ENCODE measurements around the gene PYGB. TPM values are rescaled to one million over a fixed set of nuclear protein-coding genes. Genes with fewer than 3 reads are reported as not detected.
A peak's percentile ranks its signal among the peaks of the same experiment; 100 is the strongest.

The PYGB gene
- total and polyA plus RNA-seq, 4 experiments from 2014 or later, result 28.3 to 35.6 (median 34.2) TPM

GRCh38 chr20:25217161-25218108, 30.4 kb upstream of the PYGB start:
- Histone ChIP-seq H3K36me3 (ENCODE audit: insufficient read depth, low read length) (peaks cover 20% of the 10 kb centered on the region), H3K4me1 (ENCODE audit: insufficient read depth, low read length) (no peaks in the 10 kb centered on the region), H3K27ac (ENCODE audit: low read depth, low read length) (no peak overlapping the region), H3K27me3 (ENCODE audit: insufficient read depth, low read length) (no peaks in the 10 kb centered on the region), H3K9me3 (ENCODE audit: control insufficient read depth in 1 of 2, low read length in 2 of 2) (no peaks in the 10 kb centered on the region), H3K4me3 (ENCODE audit: low read length in 2 of 2) (no peak overlapping the region)
- H3K4me1 Mint-ChIP-seq, result peaks cover 0 to 3% (median 0%) of the 10 kb centered on the region in 4 donors
- peak overlapping the region in 2 of 7 donors; percentile 13 to 25 for H3K27ac Mint-ChIP-seq
- H3K36me3 Mint-ChIP-seq, result peaks cover 19 to 70% of the 10 kb centered on the region in 2 donors
- POLR2A ChIA-PET (ENCODE audit: partially characterized antibody), result no interaction called here
- H3K4me3 Mint-ChIP-seq, result no peak overlapping the region
- no peaks in the 10 kb centered on the region for H3K27me3 Mint-ChIP-seq
- CTCF ChIA-PET (ENCODE audit: partially characterized antibody), result interaction anchor here (0.8 kb wide), 1 partner anchor 127 kb away, joined by 5 read pairs; no protein-coding TSS in a partner anchor
- H3K9me3 Mint-ChIP-seq, result no peaks in the 10 kb centered on the region
- intact Hi-C loops (cut with micrococcal nuclease), result no loop called here
- DNase-seq, result no peak

GRCh38 chr20:25218109-25218486, 29.8 kb upstream of the PYGB start:
- Mint-ChIP-seq H3K36me3 (peaks cover 19 to 68% of the 10 kb centered on the region in 2 donors), H3K9me3 (no peaks in the 10 kb centered on the region), H3K27ac (peak overlapping the region in 1 of 7 donors; percentile 13), H3K4me1 (peaks cover 0 to 3% (median 0%) of the 10 kb centered on the region in 4 donors), H3K27me3 (no peaks in the 10 kb centered on the region), H3K4me3 (no peak overlapping the region)
- no peak overlapping the region for H3K27ac ChIP-seq (ENCODE audit: low read depth, low read length)
- H3K27me3 ChIP-seq (ENCODE audit: insufficient read depth, low read length), result no peaks in the 10 kb centered on the region
- no peak for DNase-seq
- intact Hi-C loops (cut with micrococcal nuclease), result no loop called here
- no peaks in the 10 kb centered on the region for H3K9me3 ChIP-seq (ENCODE audit: control insufficient read depth in 1 of 2, low read length in 2 of 2)
- H3K36me3 ChIP-seq (ENCODE audit: insufficient read depth, low read length), result peaks cover 20% of the 10 kb centered on the region
- no peaks in the 10 kb centered on the region for H3K4me1 ChIP-seq (ENCODE audit: insufficient read depth, low read length)
- no peak overlapping the region for H3K4me3 ChIP-seq (ENCODE audit: low read length in 2 of 2)
- POLR2A ChIA-PET (ENCODE audit: partially characterized antibody), result no interaction called here
- CTCF ChIA-PET (ENCODE audit: partially characterized antibody), result no interaction called here

GRCh38 chr20:25218492-25218891, 29.4 kb upstream of the PYGB start:
- Mint-ChIP-seq H3K4me3 (no peak overlapping the region), H3K36me3 (peaks cover 19 to 64% of the 10 kb centered on the region in 2 donors)
- CTCF ChIA-PET (ENCODE audit: partially characterized antibody), result interaction anchor here (0.9 kb wide), 1 partner anchor 114 kb away, joined by 3 read pairs; no protein-coding TSS in a partner anchor

GRCh38 chr20:25219365-25219764, 28.5 kb upstream of the PYGB start:
- CTCF ChIA-PET (ENCODE audit: partially characterized antibody), result interaction anchor here (0.9 kb wide), 1 partner anchor 115 kb away, joined by 3 read pairs; no protein-coding TSS in a partner anchor
- no peak overlapping the region for H3K4me3 ChIP-seq (ENCODE audit: low read length in 2 of 2)
- POLR2A ChIA-PET (ENCODE audit: partially characterized antibody), result no interaction called here
- DNase-seq, result no peak
- H3K9me3 ChIP-seq (ENCODE audit: control insufficient read depth in 1 of 2, low read length in 2 of 2), result no peaks in the 10 kb centered on the region
- intact Hi-C loops (cut with micrococcal nuclease), result no loop called here
- no peaks in the 10 kb centered on the region for H3K27me3 Mint-ChIP-seq
- no peak overlapping the region for H3K4me3 Mint-ChIP-seq
- peaks cover 0 to 3% (median 0%) of the 10 kb centered on the region in 4 donors for H3K4me1 Mint-ChIP-seq
- peak overlapping the region in 4 of 7 donors; percentile 6 to 55 (median 18) for H3K27ac Mint-ChIP-seq
- H3K36me3 Mint-ChIP-seq, result peaks cover 19 to 57% of the 10 kb centered on the region in 2 donors
- H3K9me3 Mint-ChIP-seq, result no peaks in the 10 kb centered on the region
- no peak overlapping the region for H3K27ac ChIP-seq (ENCODE audit: low read depth, low read length)
- no peaks in the 10 kb centered on the region for H3K27me3 ChIP-seq (ENCODE audit: insufficient read depth, low read length)
- H3K4me1 ChIP-seq (ENCODE audit: insufficient read depth, low read length), result no peaks in the 10 kb centered on the region
- peaks cover 20% of the 10 kb centered on the region for H3K36me3 ChIP-seq (ENCODE audit: insufficient read depth, low read length)

More at GRCh38 chr20:25218492-25218891, 29.4 kb upstream of the PYGB start:
- Mint-ChIP-seq H3K27ac (no peak overlapping the region), H3K9me3 (no peaks in the 10 kb centered on the region), H3K27me3 (no peaks in the 10 kb centered on the region), H3K4me1 (peaks cover 0 to 3% (median 0%) of the 10 kb centered on the region in 4 donors)
- Histone ChIP-seq H3K36me3 (ENCODE audit: insufficient read depth, low read length) (peaks cover 20% of the 10 kb centered on the region), H3K9me3 (ENCODE audit: control insufficient read depth in 1 of 2, low read length in 2 of 2) (no peaks in the 10 kb centered on the region), H3K4me1 (ENCODE audit: insufficient read depth, low read length) (no peaks in the 10 kb centered on the region), H3K27me3 (ENCODE audit: insufficient read depth, low read length) (no peaks in the 10 kb centered on the region), H3K27ac (ENCODE audit: low read depth, low read length) (no peak overlapping the region), H3K4me3 (ENCODE audit: low read length in 2 of 2) (no peak overlapping the region)
- POLR2A ChIA-PET (ENCODE audit: partially characterized antibody), result no interaction called here
- intact Hi-C loops (cut with micrococcal nuclease), result no loop called here
- DNase-seq, result no peak

DNA sequence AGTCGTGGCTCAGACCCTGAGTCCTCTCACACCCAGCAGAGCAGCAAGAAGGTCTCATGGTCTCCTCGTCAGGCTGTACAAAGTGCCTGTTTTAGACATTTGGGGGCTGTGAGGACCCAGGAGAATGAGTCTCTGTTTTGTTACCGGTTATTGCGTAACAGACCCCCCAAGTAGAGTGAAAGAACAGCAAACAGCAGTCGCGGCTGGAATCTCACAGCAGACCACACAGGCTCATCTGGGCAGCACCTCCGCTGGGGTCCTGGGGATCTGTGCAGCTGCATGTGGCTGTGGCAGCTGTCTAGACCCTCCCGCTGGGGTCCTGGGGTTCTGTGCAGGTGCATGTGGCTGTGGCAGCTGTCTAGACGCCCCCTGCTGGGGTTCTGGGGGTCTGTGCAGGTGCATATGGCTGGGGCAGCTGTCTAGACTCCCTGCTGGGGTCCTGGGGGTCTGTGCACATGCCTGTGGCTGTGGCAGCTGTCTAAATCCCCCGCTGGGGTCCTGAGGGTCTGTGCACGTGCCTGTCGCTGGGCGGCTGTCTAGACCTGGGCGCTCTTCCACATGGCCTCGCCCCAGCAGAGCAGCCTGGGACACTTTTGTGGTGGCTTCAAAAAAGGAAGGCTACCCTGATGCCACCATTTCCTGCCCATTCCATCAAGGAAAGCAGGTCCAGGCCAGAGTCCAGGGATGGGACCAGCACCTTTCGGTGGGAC, 27.7 kb upstream of the PYGB start:
- POLR2A ChIA-PET (ENCODE audit: partially characterized antibody), result interaction anchor here (1.3 kb wide), 1 partner anchor 27 kb away, joined by 4 read pairs; no protein-coding TSS in a partner anchor
- Histone ChIP-seq H3K9me3 (ENCODE audit: control insufficient read depth in 1 of 2, low read length in 2 of 2) (no peaks in the 10 kb centered on the region), H3K36me3 (ENCODE audit: insufficient read depth, low read length) (peaks cover 16% of the 10 kb centered on the region), H3K27ac (ENCODE audit: low read depth, low read length) (no peak overlapping the region), H3K4me3 (ENCODE audit: low read length in 2 of 2) (no peak overlapping the region), H3K4me1 (ENCODE audit: insufficient read depth, low read length) (no peaks in the 10 kb centered on the region), H3K27me3 (ENCODE audit: insufficient read depth, low read length) (no peaks in the 10 kb centered on the region)
- CTCF ChIA-PET (ENCODE audit: partially characterized antibody), result interaction anchor here (0.7 to 1.1 kb wide), 3 partner anchors 25 to 226 kb away, joined by 3 to 5 read pairs (median 3); partner anchors contain the start of gene ENTPD6
- Mint-ChIP-seq H3K4me3 (no peak overlapping the region), H3K36me3 (peaks cover 19 to 52% of the 10 kb centered on the region in 2 donors), H3K9me3 (no peaks in the 10 kb centered on the region), H3K27ac (peak overlapping the region in 1 of 7 donors; percentile 6), H3K4me1 (peaks cover 0 to 3% (median 0%) of the 10 kb centered on the region in 4 donors), H3K27me3 (no peaks in the 10 kb centered on the region)
- peak in 1 of 5 donors; percentile 14 for DNase-seq
- intact Hi-C loops (cut with micrococcal nuclease), result no loop called here

DNA sequence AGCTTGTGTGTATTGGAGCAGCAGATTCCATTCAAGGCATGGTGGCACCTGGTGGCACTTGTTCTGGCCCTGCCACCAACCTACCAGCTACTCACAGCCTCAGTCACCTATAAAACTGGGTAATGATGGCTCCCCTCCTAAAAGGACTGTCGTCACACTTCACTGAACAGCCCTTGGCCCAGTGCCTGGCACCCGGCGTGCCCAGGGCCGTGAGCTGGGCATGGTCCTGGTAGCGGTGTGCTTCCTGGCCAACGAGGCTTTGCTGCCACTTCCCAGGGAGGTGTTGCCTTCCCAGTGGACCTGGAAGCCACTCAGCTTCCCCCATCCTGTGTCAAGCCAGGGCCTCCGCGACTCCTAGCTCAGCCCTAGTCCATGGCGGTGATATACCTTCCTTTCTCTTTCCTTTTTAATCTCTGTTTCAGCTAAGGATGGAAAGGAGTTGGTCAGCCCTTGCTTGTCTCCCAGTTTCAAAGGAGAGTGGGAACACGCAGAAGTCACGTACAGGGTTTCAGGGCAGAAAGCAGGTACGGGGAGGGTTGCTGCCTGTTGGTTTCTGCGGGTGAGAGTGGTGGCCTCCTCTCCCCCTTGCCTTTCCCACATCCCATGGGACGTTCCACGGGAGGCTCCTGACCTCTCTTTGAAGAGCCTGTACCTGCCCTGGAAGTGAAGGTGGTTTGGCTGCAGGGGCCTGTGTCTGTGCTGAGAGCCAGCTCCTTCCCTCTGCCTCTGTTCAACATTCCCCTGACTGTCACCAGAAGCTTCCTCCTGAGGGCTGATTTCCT, 26.9 kb upstream of the PYGB start:
- Mint-ChIP-seq H3K9me3 (no peaks in the 10 kb centered on the region), H3K27me3 (no peaks in the 10 kb centered on the region), H3K36me3 (peaks cover 13 to 44% of the 10 kb centered on the region in 2 donors), H3K4me3 (no peak overlapping the region), H3K27ac (peak overlapping the region in 1 of 7 donors; percentile 68), H3K4me1 (peaks cover 0 to 3% (median 0%) of the 10 kb centered on the region in 4 donors)
- H3K27ac ChIP-seq (ENCODE audit: low read depth, low read length), result no peak overlapping the region
- H3K36me3 ChIP-seq (ENCODE audit: insufficient read depth, low read length), result peaks cover 8% of the 10 kb centered on the region
- no peaks in the 10 kb centered on the region for H3K9me3 ChIP-seq (ENCODE audit: control insufficient read depth in 1 of 2, low read length in 2 of 2)
- H3K4me1 ChIP-seq (ENCODE audit: insufficient read depth, low read length), result no peaks in the 10 kb centered on the region
- ChIA-PET CTCF (ENCODE audit: partially characterized antibody) (interaction anchor here (0.7 to 2.4 kb wide), 4 partner anchors 26 to 227 kb away, joined by 3 to 8 read pairs (median 4); partner anchors contain the start of gene ENTPD6), POLR2A (ENCODE audit: partially characterized antibody) (interaction anchor here (1.3 kb wide), 1 partner anchor 26 kb away, joined by 4 read pairs; no protein-coding TSS in a partner anchor)
- no peaks in the 10 kb centered on the region for H3K27me3 ChIP-seq (ENCODE audit: insufficient read depth, low read length)
- no peak overlapping the region for H3K4me3 ChIP-seq (ENCODE audit: low read length in 2 of 2)
- no peak for DNase-seq
- intact Hi-C loops (cut with micrococcal nuclease), result no loop called here

Measured in CD4-positive, alpha-beta memory T cell (primary cell).